Renal cortical epithelial cell (primary cell): Measurements from ENCODE around the gene STPG4. TPM values are rescaled to one million over a fixed set of nuclear protein-coding genes. Genes with fewer than 3 reads are reported as not detected.
"Not testable (repeated sequence)": the region's sequence is repeated elsewhere in the genome, so short reads cannot be mapped to it uniquely, and the experiment has no call there.

ENCODE experiments used
- DNase-seq: peaks from one replicate; pipeline ENCODE4 v3.0.0-alpha.2; 2011; ENCODE audit warnings: low read depth
- total RNA-seq: library from RNA; depleted of rRNA; stranded (reverse); fragments of >200 nt; gene quantifications from 2 replicates; pipeline ENCODE4 v1.2.3, GENCODE V29; 2014

STPG4 gene
- total RNA-seq, 1 donor from 2014 or later, result 0.20 TPM

DNA sequence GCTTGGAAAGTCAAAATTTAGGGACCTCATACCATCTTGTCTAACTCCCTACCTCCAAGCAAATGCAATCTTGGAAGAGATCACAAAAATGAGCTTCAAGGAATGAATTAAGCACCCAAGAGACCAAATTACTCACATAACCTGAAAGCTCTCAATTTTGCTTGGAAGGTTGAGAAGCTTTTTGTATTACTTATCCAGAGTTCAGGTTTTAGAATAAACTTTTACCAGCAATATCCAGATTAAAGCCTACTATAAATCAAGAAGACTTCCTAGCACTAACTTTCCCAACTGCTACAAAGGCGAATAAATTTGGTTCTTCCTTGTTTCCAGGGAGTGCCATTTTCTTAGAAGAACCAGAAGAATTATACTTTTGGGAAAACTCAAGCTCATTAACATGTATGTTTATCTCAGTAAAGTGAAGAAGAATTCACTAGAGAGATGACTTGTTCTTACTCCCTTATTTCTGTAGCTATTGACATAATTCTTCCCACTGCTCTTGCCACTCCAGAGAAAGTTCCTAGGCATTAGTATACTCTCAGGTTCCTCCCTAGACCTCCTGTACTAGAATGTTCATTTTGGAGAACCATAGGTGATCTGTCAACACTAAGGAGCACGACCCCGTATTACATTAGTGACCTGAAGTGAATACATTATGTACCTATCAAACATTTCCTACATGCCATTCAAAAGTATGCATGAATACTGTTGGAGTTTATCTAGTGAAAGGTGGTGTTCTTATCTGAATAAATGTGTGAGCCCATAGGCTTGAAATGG, 18.0 kb upstream of the STPG4 start:
- no peak for DNase-seq

DNA sequence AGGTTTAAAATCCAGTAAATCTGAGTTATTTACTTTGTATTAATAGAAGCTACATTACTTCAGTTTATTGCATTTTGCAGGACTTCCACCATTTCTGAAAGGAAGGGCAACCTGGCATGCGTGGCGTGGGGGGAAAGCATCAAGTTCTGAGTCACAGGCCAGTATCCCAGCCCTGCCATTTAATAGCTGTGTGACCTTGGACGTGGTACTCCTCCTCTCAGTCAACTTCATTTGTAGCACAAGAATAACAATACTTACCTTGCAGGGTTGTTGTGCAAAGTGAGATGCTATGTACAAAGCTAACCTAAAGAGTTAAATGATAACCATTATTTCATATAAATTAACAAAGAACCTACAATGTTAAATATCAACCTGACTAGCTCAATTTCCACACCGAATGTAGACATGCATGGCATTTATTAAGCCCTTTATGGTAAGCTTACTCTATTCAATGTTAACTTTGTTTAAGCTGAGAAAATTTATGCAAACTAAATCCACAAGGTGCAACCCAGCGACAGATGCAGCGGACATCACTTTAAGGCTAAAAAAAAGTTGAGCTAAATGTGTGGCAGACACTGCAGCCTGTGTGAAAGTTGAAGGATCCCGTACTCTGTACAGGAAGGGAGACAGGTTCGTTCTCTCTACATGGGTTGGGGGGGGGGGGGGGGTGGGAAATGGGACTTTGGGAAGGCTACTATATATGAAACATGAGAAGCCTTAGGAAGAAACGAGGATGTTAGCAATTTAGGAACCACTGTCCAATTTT, 17.2 kb upstream of the STPG4 start:
- no peak for DNase-seq

DNA sequence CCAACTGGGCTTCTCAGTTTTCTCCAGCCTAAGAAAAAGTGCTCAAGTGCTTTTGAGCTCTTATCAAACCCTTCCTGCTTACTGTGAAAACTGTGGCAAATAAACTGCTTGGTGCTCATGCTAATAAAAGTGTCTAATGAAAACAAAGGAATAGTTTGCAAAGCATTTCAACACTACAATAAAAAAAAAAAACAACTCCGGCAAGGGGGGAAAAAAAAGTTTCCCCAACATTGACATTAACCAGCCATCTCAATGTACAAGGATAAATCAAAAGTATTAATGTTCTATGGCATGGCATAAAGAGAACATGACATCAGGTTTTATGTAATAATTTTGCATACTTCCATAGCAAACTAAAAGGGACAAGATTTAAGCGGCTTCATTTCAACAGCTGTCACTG, 14.7 kb upstream of the STPG4 start:
- DNase-seq, result no peak

DNA sequence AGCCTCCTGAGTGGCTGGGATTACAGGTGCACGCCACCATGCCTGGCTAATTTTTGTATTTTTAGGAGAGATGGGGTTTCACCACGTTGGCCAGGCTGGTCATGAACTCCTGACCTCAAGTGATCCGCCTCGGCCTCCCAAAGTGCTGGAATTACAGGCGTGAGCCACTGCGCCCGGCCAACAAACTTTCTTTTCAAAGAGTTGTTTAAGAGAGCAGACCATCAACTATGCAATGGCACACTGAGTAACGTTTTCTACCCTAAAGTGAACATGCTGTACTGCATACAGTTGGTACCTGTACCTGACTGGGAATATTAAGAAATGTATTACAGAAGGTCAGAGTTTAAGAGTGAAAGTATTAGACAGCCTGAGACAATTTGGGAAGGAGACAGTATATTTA, 13.8 kb upstream of the STPG4 start:
- DNase-seq, result not testable (repeated sequence)

DNA sequence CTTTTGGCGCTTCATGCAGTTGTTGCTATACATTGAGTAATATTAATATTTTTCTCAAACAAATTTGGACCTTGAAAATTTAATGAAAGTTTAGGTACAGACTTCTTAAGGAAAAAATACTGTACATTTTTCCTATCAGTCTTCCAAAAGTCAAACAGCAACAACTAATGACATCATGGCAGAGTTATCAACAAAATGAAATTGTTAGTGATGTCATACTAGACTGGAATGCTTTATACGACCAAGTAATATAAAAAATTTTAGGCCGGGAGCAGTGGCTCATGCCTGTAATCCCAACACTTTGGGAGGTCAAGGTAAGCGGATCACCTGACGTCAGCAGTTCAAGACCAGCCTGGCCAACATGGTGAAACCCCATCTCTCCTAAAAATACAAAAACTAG, 12.0 kb upstream of the STPG4 start:
- DNase-seq, result no peak

- no peak for DNase-seq
Measured at GRCh38 chr2:47165001-47165555, 10.0 kb upstream of the STPG4 start.

DNA sequence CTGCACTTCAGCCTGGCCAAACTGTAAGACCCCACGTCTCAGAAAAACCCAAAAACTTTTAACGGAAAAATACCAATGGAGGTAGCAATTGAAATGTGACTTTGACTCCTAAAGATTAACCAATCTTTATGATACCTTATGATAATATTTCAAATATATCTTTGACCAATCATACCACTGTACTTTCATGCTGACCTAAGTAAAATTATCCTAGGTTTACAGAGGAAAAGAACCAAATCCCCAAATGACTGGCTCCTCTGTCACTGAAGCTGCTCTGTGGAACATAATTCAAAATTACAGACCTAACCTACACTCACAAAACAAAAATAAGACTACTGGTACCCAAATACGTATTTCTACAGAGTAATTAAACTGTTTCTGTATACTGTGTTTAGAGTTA, 7.7 kb upstream of the STPG4 start:
- DNase-seq, result no peak

- no peak for DNase-seq
Measured at GRCh38 chr2:47161475-47161874, 6.4 kb upstream of the STPG4 start.

DNA sequence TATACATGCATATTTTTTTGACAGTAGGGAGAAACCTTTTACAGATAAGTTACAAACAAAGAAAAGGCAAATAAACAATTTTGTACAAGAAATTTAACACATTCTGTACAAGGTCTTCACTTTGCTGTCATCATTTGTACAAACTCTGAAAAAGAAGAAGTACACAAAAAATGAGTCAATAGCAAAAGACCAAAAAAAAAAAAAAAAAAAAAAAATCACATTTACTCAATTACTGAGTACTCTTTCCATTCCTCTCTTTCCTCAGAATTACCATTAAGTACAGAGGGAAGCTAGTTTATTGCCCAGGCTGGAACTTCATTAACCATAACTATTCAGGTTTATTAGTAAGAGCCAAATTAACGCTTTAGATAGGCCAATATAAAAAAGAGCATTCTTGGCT, 5.6 kb upstream of the STPG4 start:
- no peak for DNase-seq

- no peak for DNase-seq
Measured at GRCh38 chr2:47160211-47160610, 5.1 kb upstream of the STPG4 start.

- DNase-seq, result no peak
Measured at GRCh38 chr2:47159627-47160026, 4.5 kb upstream of the STPG4 start.

DNA sequence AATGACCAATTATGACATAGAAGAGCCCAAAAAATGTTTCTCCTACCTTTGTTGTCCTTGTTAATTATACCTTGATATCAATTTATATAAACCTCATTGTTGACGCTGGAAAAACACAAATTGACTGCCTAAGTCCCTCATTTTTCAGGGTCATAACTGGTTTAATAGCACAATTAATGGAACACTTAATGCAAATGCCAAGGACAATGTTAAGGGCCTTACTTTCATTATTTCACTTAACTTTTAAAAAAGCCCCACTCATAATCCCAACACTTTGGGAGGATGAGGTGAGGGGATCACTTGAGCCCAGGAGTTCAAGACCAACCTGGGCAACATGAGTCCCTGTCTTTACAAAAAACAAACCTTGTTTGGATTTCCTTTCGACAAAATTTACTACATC, 3.5 kb upstream of the STPG4 start:
- DNase-seq, result no peak

- DNase-seq, result no peak
Measured at GRCh38 chr2:47152803-47153202, 2.3 kb downstream of the STPG4 start.

GRCh38 chr2:47150175-47150574, 4.9 kb downstream of the STPG4 start:
- no peak for DNase-seq

DNA sequence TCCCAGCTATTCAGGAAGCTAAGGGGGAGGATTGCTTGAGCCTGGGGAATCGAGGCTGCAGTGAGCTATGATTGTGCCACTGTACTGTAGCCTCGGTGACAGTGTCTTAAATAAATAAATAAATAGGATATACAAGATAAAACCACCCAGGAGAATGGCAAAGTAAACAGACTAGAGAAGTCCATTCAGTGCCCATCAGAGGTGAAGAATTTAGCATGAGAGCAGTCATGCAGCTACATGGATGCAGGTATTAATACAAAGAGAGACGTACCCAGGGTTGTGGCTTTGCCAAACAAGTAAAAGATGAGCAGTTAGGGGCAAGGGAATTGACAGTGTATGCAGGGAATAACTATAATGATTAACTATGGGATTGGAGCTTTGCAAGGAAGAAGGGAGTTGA, 8.1 kb downstream of the STPG4 start:
- DNase-seq, result no peak

DNA sequence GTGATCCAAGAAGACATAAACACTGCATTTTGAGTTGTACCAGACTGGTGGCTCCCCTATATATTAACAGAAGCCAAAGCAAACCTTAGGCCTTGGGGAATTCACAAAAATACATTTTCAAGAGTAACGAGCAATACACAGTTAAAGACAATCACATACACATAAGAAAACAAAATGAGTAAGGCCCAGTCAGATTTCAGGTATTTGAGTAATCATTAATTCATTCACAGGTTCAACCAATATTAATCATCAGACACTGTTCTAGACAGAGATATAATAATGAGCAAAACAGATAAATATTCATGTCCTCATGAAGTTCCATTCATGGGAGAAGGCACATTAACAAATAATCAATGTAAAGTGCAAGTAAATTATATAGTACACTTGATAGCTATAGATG, 9.6 kb downstream of the STPG4 start:
- peak; percentile 75 for DNase-seq

- no peak for DNase-seq
Measured at GRCh38 chr2:47141520-47141919, 13.6 kb downstream of the STPG4 start.

GRCh38 chr2:47134386-47135090, 20.6 kb downstream of the STPG4 start:
- DNase-seq, result no peak

- no peak for DNase-seq
Measured at GRCh38 chr2:47133046-47133445, 22.1 kb downstream of the STPG4 start.

DNA sequence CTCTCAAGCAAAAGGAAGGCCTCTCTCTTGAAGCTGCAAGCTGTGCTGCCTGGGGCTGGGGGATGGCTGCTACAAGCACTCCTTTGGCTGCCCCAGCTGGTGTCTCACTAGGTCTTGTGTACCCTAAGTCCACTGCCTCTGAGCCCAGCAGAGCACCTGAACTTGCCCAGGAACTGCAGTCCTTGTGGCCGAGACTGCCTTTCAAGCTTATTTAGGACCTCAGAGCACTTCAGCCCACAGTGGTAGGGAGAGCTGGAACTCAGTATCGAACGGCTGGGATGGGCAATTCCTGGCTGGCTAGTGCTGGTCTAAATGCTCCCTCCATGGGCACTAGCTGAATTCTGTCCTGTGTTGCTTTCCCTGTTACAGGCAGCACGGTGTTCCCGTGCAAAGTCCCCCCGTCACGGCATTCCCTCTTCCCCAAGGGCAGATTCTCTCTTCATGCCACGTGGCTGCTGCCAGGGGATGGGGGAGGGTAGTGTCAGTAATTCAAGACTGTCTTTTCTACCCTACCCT, 25.9 kb downstream of the STPG4 start:
- DNase-seq, result no peak

DNA sequence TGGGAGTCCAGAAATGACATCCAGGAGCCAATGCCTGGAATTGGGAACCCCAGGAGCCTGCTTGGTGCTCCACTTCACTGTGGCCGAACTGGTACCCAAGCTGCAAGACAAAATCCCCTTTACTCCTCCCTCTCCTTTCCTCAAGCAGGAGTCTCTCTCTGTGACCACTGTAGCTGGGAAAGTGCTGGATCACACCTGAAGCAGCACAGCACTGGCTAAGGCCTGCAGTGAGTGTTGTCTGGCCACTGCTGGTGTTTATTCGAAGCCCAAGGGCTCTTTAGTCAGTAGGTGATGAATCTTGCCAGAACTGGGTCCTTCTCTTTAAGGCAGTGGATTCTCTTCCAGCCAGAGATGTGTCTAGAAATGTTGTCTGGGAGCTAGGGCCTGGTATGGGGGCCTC, 26.4 kb downstream of the STPG4 start:
- DNase-seq, result no peak

GRCh38 chr2:47127862-47128543, 27.1 kb downstream of the STPG4 start:
- no peak for DNase-seq
